Left forelimb (tissue), 1 donor: ENCODE results near the gene FRYL.
A peak's percentile ranks its signal among the peaks of the same experiment; 100 is the strongest.
"Not testable (repeated sequence)": the region's sequence is repeated elsewhere in the genome, so short reads cannot be mapped to it uniquely, and the experiment has no call there.

Experiments used
- DNase-seq: peaks from one replicate; pipeline ENCODE4 v3.0.0-alpha.2; 2018; ENCODE audit warnings: low spot score

Gene FRYL

GRCh38 chr4:48785302-48785701 is 5.2 kb upstream of the FRYL start:
- no peak for DNase-seq

- no peak for DNase-seq
Measured at GRCh38 chr4:48781968-48782367, 1.9 kb upstream of the FRYL start.

DNA sequence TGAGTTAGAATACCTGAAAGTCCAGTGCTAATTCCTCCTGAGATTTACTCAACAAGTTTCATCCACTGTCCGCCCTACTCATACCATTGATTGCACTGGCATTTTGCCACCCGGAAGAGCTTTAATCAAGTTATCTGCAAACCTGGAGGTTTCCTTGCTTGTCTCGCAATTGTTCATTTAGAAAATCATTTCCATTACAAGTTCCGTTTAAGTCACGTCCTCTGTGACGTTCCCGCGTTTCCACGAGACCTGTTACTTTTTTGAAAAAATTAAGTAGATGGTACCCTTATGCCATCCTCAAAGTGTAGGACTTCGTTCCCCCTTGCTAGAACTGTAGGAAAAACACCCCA is 761 bp upstream of the FRYL start:
- no peak for DNase-seq

- DNase-seq = peak; percentile 84
Measured at GRCh38 chr4:48779095-48779997, 733 bp downstream of the FRYL start.

- DNase-seq = no peak
Measured at GRCh38 chr4:48778431-48779094, 1.5 kb downstream of the FRYL start.

- DNase-seq = no peak
Measured at GRCh38 chr4:48777739-48778138, 2.3 kb downstream of the FRYL start.

GRCh38 chr4:48774760-48775710 is 5.0 kb downstream of the FRYL start:
- DNase-seq = no peak

DNA sequence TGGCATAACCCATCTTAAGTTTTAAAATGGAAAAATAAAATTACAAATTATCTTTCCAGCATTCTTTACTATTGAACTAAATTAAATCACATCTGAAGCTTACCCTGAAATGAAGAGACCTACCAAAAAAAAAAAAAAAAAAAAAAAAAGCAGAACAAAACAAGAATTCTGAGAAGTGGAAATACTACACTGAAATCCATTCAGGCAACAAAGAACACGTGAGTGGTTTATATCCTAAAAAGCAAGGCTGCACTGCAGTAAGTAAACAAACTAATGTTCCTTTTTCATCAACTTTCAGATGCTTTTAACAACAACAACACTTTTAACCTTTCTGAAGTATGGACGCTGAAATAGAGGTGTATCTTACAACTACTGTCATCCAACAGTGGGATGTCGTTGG is 7.5 kb downstream of the FRYL start:
- no peak for DNase-seq

- no peak for DNase-seq
Measured at GRCh38 chr4:48767055-48767929, 12.8 kb downstream of the FRYL start.

DNA sequence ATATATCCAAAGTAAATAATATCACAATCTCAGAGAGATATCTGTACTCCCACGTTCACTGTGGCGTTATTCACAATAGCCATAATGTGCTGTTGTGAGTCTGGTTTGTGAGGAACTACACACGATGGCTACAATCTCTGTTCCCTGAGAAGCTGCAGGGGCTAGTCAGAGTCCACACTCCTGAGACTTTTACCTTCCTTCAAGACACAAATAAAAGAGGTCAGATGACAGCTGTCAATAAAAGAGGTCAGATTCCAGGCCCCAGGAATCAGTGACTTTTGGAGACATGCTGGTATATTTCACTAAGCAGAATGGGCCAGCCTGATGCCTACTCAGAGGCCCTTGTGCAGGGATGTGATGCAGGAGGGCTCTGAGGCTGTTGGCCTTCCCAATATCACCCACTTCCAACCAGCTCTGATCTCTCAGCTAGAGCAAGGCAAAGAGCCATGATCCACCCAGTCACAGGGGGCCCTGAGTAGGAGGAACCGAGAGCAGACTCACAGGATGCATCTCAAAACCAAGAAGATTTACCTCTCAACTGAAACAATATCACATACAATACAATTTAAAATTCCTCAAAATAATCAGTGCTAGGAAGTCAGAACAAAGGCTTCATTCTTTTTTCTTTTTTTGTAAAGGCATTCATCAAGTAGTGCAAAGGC is 13.8 kb downstream of the FRYL start:
- DNase-seq = no peak

GRCh38 chr4:48762408-48762807 is 17.7 kb downstream of the FRYL start:
- DNase-seq = no peak

GRCh38 chr4:48761286-48761685 is 18.8 kb downstream of the FRYL start:
- no peak for DNase-seq

- DNase-seq = not testable (repeated sequence)
Measured at GRCh38 chr4:48758703-48759102, 21.4 kb downstream of the FRYL start.

GRCh38 chr4:48756689-48757220 is 23.3 kb downstream of the FRYL start:
- no peak for DNase-seq

DNA sequence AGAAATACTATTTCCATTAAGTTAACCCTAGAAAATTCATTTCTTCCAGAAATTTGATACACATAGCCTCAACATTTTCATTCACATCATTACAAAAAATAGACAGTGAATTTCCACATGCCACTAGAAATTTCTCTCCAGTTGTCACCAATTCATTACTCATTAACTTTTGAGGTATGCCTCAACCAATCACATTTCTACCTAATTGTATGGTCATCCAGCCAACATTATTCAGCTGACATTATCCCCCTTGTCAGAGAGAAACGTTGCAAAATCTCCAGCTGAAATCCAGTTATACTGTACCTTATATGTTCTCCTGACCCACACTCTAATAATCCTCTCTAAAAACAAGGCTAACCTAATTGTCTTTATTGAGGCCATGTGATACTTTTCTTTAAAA is 24.8 kb downstream of the FRYL start:
- no peak for DNase-seq

DNA sequence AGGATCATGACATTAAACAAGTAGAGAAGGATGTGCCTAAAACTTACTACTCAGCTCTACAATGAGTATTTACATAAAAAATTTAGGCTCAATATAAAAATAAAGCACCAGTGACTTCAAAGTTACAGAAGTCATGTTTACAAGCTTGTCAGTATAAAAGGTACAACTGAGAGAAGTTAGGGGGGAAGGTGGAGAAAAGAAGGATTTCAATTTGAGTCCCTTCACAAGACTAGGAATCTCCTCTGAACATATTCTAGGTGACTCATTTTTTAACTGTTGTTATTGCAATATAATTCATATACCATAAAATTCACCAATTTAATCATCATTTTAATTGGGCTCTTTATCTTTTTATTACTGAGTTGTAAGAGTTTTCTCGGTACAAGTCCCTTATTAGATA is 26.9 kb downstream of the FRYL start:
- no peak for DNase-seq

DNA sequence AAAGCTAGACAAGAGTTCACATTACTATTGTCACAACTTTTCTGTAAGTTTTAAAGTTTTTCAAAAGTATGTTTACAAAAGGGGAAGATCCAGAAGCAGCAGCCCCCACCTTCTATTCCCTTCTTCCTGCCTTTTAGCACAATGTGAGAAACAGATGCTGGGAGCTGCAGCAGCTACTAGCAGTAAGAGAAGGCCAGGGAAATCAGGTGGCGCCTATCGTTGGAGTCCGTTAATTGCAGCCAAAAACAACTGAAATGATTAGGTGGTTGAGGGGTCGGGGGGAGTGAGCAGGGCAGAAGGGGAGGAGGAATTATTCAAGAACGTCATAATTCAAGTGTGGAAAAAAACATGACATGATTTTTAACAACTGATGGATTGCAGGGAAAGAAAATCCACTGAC is 27.4 kb downstream of the FRYL start:
- DNase-seq = no peak

GRCh38 chr4:48752246-48752645 is 27.8 kb downstream of the FRYL start:
- no peak for DNase-seq

- DNase-seq = no peak
Measured at GRCh38 chr4:48748949-48749596, 31.0 kb downstream of the FRYL start.
